Measurements from ENCODE around the gene RBM48.

Gene RBM48

GRCh38 chr7:92582948-92583347 is 54.4 kb downstream of the RBM48 start:
- WGBS, 2 experiments (ENCODE audit: insufficient coverage in 2 of 2): no CpG with 5 or more reads among the region's 1 CpG
- no peak overlapping the region for H3K4me3 ChIP-seq (ENCODE audit: extremely low read depth, insufficient read depth, low read length, poor library complexity, severe bottlenecking)
- no peaks in the 10 kb centered on the region for H3K9me3 ChIP-seq (ENCODE audit: control insufficient read depth, low read length)
- no peaks in the 10 kb centered on the region for H3K4me1 ChIP-seq (ENCODE audit: control insufficient read depth, insufficient read depth, low read length, poor library complexity, severe bottlenecking)
- H3K27ac ChIP-seq (ENCODE audit: low read depth, low read length, severe bottlenecking): no peak overlapping the region
- peaks cover 48% of the 10 kb centered on the region for H3K36me3 ChIP-seq (ENCODE audit: control insufficient read depth, insufficient read depth, low read length)

- peaks cover 37% of the 10 kb centered on the region for H3K36me3 ChIP-seq (ENCODE audit: control insufficient read depth, insufficient read depth, low read length)
- no peak overlapping the region for H3K27ac ChIP-seq (ENCODE audit: low read depth, low read length, severe bottlenecking)
- peaks cover 4% of the 10 kb centered on the region for H3K4me1 ChIP-seq (ENCODE audit: control insufficient read depth, insufficient read depth, low read length, poor library complexity, severe bottlenecking)
- no peaks in the 10 kb centered on the region for H3K9me3 ChIP-seq (ENCODE audit: control insufficient read depth, low read length)
- no peak overlapping the region for H3K4me3 ChIP-seq (ENCODE audit: extremely low read depth, insufficient read depth, low read length, poor library complexity, severe bottlenecking)
Measured at GRCh38 chr7:92584953-92585352, 56.4 kb downstream of the RBM48 start.

GRCh38 chr7:92586403-92586802 is 57.8 kb downstream of the RBM48 start:
- H3K9me3 ChIP-seq (ENCODE audit: control insufficient read depth, low read length): no peaks in the 10 kb centered on the region
- H3K4me1 ChIP-seq (ENCODE audit: control insufficient read depth, insufficient read depth, low read length, poor library complexity, severe bottlenecking): peaks cover 4% of the 10 kb centered on the region
- H3K27ac ChIP-seq (ENCODE audit: low read depth, low read length, severe bottlenecking): no peak overlapping the region
- peaks cover 24% of the 10 kb centered on the region for H3K36me3 ChIP-seq (ENCODE audit: control insufficient read depth, insufficient read depth, low read length)
- no peak overlapping the region for H3K4me3 ChIP-seq (ENCODE audit: extremely low read depth, insufficient read depth, low read length, poor library complexity, severe bottlenecking)

DNA sequence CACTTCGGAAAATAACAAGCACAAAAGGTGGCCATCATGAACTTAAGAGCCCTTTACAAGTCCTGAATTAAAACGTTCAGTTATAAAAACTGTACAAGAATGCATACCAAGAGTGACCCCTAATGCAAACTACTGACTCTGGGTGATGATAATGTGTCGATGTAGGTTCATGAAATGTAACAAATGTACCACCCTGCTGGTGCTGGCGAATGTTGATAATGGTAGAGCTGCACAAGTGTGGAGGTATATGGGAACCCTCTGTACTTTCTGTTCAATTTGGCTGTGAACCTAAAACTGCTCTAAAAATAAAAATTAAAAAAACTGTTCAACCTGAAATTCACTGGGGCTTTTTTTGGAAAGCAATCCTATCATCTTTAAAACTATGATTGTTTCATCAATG is 58.2 kb downstream of the RBM48 start:
- Histone ChIP-seq H3K27ac (ENCODE audit: low read depth, low read length, severe bottlenecking) (no peak overlapping the region), H3K36me3 (ENCODE audit: control insufficient read depth, insufficient read depth, low read length) (peaks cover 22% of the 10 kb centered on the region), H3K4me1 (ENCODE audit: control insufficient read depth, insufficient read depth, low read length, poor library complexity, severe bottlenecking) (peaks cover 4% of the 10 kb centered on the region), H3K9me3 (ENCODE audit: control insufficient read depth, low read length) (no peaks in the 10 kb centered on the region), H3K4me3 (ENCODE audit: extremely low read depth, insufficient read depth, low read length, poor library complexity, severe bottlenecking) (no peak overlapping the region)
- 88 to 100% methylated on average over 1 to 3 of the region's 4 CpGs for WGBS, 2 experiments (ENCODE audit: insufficient coverage in 2 of 2)
